Mammary epithelial cell (primary cell): ENCODE results near the gene DNM2.
"Not testable (repeated sequence)": the region's sequence is repeated elsewhere in the genome, so short reads cannot be mapped to it uniquely, and the experiment has no call there.

Experiments
- CTCF ChIP-seq, 2 donors: IDR thresholded peaks in 1 of 2; conservative IDR thresholded peaks in 1 of 2; 2 replicates each; pipeline ENCODE4 v1.5.1; 2011 to 2012; ENCODE audit warnings: inconsistent platforms in 2 of 2, low read length in 2 of 2, mild to moderate bottlenecking in 2 of 2, control low read depth in 1 of 2, low read depth in 1 of 2; ENCODE audit not compliant: insufficient read depth in 1 of 2; ENCODE audit errors: extremely low read depth in 1 of 2
- EZH2 ChIP-seq: IDR thresholded peaks from 2 replicates; pipeline ENCODE4 v1.6.1; 2012; ENCODE audit warnings: low read length, inconsistent platforms, borderline replicate concordance

GRCh38 chr19:10856899-10857298 lies 139.0 kb downstream of the DNM2 start:
- TF ChIP-seq CTCF (conservative IDR thresholded peaks at IDR 0.05 in 1 of 2, IDR thresholded peaks at IDR 0.05 in 1 of 2; ENCODE audit: extremely low read depth in 1 of 2, insufficient read depth in 1 of 2, low read depth in 1 of 2, low read length in 2 of 2); EZH2: not testable (repeated sequence)
